ENCODE measurements around the gene CXCR1. TPM values are rescaled to one million over a fixed set of nuclear protein-coding genes. Genes with fewer than 3 reads are reported as not detected.

The CXCR1 gene
- total RNA-seq, 1 experiment from 2014 or later = not detected

- Histone ChIP-seq H4K91ac (ENCODE audit: insufficient read length, low read depth, low read length) (no peak overlapping the region), H3K79me1 (ENCODE audit: insufficient read depth, low read depth, low read length, poor library complexity, severe bottlenecking) (no peaks in the 10 kb centered on the region), H2BK20ac (ENCODE audit: low read depth, low read length, poor library complexity, severe bottlenecking) (no peak overlapping the region), H3K14ac (ENCODE audit: insufficient read depth, low read length) (no peak overlapping the region), H2BK120ac (ENCODE audit: low read depth, low read length, poor library complexity, severe bottlenecking) (no peak overlapping the region), H3K4me2 (ENCODE audit: insufficient read depth, insufficient read length, low read length) (no peak overlapping the region), H3K9ac (ENCODE audit: extremely low read depth, insufficient read length, low read length) (no peak overlapping the region), H3K9me3 (ENCODE audit: control insufficient read depth, low read depth, low read length) (no peaks in the 10 kb centered on the region), H3K79me2 (ENCODE audit: insufficient read depth, low read length) (no peaks in the 10 kb centered on the region), H3K4me1 (ENCODE audit: insufficient read depth, low read length) (0 out of 2 replicates have a peak, but pooled peaks cover 4% of the 10 kb centered on the region), H4K20me1 (ENCODE audit: control insufficient read depth, insufficient read depth, insufficient read length) (no peaks in the 10 kb centered on the region), H2AK5ac (ENCODE audit: insufficient read length, low read length) (no peak overlapping the region), H3T11ph (ENCODE audit: low read length) (no peak overlapping the region), H4K5ac (ENCODE audit: insufficient read length, low read depth, low read length) (no peak overlapping the region), H2BK15ac (ENCODE audit: low read depth, low read length) (no peak overlapping the region), H3K27ac (ENCODE audit: insufficient read length, low read depth, low read length) (no peak overlapping the region), H3K23ac (ENCODE audit: insufficient read length, low read depth, low read length) (no peak overlapping the region), H3K23me2 (ENCODE audit: insufficient read length, low read depth, low read length, poor library complexity, severe bottlenecking) (no peaks in the 10 kb centered on the region), H3K4ac (ENCODE audit: low read depth, low read length) (no peak overlapping the region), H3K56ac (ENCODE audit: insufficient read length, low read depth, low read length) (no peak overlapping the region), H4K8ac (replicated peaks; ENCODE audit: insufficient read length, low read depth, low read length) (no peak overlapping the region), H2BK5ac (ENCODE audit: insufficient read length, low read length) (no peak overlapping the region), H3K18ac (ENCODE audit: insufficient read length, low read depth, low read length) (no peak overlapping the region), H2BK12ac (ENCODE audit: insufficient read length, low read depth, low read length) (no peak overlapping the region), H2AFZ (ENCODE audit: low read length) (no peak overlapping the region), H3K27me3 (ENCODE audit: insufficient read depth, low read length) (no peaks in the 10 kb centered on the region)
- no peak for DNase-seq
- H3K9me3 Mint-ChIP-seq = peaks cover 0 to 5% of the 10 kb centered on the region in 2 experiments; a peak in 2 of 5 replicates
- H3K27ac Mint-ChIP-seq = no peak overlapping the region
- TF ChIP-seq CTCF (conservative IDR thresholded peaks at IDR 0.05) = no peak
- H3K27me3 Mint-ChIP-seq (ENCODE audit: low read depth) = peaks cover 4% of the 10 kb centered on the region
- peaks cover 4 to 5% of the 10 kb centered on the region in 2 experiments for H3K4me1 Mint-ChIP-seq
- no peaks in the 10 kb centered on the region; a peak in 1 of 7 replicates for H3K36me3 Mint-ChIP-seq (ENCODE audit: insufficient read depth in 1 of 3, low read depth in 3 of 3)
- H3K4me3 Mint-ChIP-seq = no peak overlapping the region
- whole genome bisulfite sequencing (ENCODE audit: extremely low coverage, insufficient read length, low lambda C conversion rate) = no CpG with 5 or more reads among the region's 3 CpGs
Observed at GRCh38 chr2:218209078-218209477, 42.3 kb upstream of the CXCR1 start.

Data from H9 (cell line).